ENCODE measurements around the gene UBE2E2.

The UBE2E2 gene

DNA sequence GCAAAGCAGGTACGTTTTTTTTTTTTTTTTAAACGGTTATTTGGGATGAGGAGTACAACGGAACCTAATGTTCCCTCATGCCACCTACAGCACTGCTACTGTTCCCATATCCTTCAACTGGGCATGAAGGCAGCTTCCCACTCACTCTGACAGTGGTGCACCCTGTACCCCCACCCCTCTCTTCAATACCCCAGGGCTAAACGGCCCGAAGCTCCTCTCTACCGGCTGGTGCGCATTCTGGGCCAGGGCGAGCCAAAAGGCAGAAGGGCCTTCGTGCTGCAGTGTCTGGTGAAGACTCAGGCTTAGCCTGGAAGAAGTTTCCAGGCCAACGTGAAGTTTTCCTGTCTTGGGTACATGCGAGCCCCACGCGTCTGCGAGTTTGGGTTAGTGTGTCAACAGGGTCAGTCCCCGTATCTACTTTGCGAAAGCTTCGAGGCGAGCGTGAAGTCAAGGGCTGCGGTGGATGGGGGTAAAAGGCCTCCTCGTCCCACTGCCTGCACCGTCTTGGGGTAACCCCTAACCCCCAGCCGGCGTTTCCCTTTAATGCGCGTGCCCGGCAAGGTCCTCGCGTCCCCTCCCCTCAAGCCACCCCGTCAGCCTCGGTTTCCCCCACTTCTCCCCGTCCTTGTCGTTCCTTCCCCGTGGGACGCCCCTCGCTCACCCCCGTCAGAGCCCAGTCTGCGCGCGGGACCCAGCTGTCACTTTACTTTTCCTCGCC is 765 bp upstream of the UBE2E2 start:
- no peak for DNase-seq (ENCODE audit: low spot score)
- in situ Hi-C loops (cut with MboI; ENCODE audit: low pct_unique_long_range_greater_than_20kb, low sequenced_read_pairs, unreplicated experiment), result no loop called here
- TF ChIP-seq, protein P1, sequence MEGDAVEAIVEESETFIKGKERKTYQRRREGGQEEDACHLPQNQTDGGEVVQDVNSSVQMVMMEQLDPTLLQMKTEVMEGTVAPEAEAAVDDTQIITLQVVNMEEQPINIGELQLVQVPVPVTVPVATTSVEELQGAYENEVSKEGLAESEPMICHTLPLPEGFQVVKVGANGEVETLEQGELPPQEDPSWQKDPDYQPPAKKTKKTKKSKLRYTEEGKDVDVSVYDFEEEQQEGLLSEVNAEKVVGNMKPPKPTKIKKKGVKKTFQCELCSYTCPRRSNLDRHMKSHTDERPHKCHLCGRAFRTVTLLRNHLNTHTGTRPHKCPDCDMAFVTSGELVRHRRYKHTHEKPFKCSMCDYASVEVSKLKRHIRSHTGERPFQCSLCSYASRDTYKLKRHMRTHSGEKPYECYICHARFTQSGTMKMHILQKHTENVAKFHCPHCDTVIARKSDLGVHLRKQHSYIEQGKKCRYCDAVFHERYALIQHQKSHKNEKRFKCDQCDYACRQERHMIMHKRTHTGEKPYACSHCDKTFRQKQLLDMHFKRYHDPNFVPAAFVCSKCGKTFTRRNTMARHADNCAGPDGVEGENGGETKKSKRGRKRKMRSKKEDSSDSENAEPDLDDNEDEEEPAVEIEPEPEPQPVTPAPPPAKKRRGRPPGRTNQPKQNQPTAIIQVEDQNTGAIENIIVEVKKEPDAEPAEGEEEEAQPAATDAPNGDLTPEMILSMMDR (IDR thresholded peaks at IDR 0.05; ENCODE audit: extremely low read depth, insufficient read depth, missing control alignments), result no peak

DNA sequence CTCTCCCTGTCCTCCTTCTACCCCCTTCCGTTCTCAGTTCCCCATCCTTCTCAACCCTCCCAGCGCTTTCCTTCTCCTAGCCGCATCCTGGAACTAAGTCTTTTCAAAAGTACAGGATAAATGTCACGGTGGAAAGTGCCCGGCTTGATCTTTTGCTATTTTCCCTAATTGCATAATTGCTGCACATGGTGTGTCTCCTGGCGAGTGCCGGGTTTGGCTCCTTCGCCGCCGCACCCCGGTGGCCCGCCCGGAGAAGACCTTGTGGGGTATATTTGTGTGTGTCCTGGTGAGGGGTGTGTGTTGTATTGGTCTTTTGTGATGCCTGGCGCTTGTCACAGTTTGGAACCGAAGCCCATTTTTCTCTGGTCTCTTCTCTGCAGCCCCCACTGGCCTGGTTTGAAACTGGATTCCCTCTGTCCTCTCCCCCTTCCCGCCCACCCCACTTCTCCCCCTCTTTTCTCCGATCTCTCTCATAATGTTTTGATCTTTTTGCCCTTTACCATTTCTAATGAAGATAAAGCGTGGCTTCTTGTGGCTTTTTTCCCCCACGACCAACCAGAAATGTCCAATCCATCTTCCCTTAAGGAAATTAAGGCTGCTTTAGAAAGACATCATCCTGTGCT is 692 bp downstream of the UBE2E2 start:
- TF ChIP-seq, protein P1 (IDR thresholded peaks at IDR 0.05; ENCODE audit: extremely low read depth, insufficient read depth, missing control alignments), result no peak
- in situ Hi-C loops (cut with MboI; ENCODE audit: low pct_unique_long_range_greater_than_20kb, low sequenced_read_pairs, unreplicated experiment), result no loop called here
- peak; percentile 33 for DNase-seq (ENCODE audit: low spot score)

DNA sequence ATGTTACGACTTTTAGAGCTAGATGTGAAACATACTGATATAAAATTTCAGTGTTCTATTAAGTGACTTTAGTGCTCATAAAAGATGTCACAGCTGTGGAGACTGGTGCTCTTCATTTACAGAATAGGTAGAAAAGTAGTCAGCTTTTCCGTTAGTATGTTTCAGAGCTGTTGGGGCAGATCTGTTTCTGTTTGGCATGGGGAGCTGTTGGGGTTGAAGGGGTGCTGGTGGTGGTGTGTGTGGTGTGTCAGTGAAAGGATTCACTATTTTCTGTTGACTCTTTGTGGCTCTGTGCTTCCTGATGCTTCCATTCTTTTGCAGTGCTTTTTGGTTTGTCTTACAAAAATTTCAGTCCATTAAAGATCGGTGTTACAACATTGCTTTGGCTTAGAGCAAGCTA is 3.2 kb downstream of the UBE2E2 start:
- no peak for DNase-seq (ENCODE audit: low spot score)
- in situ Hi-C loops (cut with MboI; ENCODE audit: low pct_unique_long_range_greater_than_20kb, low sequenced_read_pairs, unreplicated experiment), result no loop called here
- TF ChIP-seq, protein P1 (IDR thresholded peaks at IDR 0.05; ENCODE audit: extremely low read depth, insufficient read depth, missing control alignments), result no peak

DNA sequence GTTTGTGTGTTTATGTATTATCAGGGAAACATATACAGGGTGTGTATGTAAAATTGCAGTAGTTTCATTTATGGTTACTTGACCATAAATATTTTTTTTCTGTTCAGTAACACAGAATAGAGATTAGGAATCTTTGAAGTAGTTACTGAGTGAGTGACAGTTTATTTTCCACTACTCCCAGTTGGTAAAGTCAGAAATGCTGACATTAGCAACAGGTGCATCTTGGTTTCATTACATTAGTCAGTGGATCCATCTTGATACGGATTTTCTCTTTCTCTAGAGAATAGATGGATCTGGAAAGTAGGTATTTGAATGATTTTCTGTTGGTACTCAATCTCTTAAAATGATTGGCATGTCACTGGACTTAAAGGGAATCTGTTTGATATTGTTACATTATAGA is 6.0 kb downstream of the UBE2E2 start:
- in situ Hi-C loops (cut with MboI; ENCODE audit: low pct_unique_long_range_greater_than_20kb, low sequenced_read_pairs, unreplicated experiment), result no loop called here
- no peak for DNase-seq (ENCODE audit: low spot score)
- TF ChIP-seq, protein P1 (IDR thresholded peaks at IDR 0.05; ENCODE audit: extremely low read depth, insufficient read depth, missing control alignments), result no peak

DNA sequence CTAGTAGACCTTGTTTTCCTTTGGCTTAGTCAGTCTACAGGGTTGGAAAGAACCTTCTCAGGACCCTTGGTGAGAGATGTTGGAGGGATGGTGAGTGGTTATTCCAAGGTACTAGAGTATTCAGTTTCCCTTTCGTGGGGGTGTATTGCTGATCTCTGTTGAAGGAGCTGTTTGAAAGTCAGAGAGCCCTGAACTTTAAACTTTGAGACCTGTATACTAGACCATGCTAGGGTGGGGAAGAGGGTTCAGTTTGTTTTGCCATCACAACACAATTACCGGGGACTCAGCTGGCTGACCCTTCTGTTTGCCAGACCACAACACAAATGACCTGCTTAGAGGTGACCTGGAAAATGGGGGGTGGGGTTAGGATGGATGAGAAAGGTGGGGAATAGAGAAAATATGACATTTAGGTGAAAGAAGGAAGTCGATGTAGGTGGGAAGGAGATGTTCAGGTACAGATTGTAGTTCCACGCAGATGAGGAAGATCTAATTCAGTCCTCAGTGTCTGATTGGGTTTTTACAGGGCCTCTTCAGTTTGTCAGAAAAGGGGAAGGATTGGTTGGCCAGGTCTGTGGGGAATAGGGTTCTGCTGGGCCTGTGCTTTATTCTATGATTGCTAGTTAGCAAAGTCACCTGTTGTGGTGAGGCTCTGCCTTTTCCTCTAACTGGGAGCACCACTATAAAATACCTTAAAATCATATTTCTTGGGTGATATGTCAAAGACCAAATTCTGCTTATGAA is 6.8 kb downstream of the UBE2E2 start:
- DNase-seq (ENCODE audit: low spot score), result no peak
- TF ChIP-seq, protein P1 (IDR thresholded peaks at IDR 0.05; ENCODE audit: extremely low read depth, insufficient read depth, missing control alignments), result no peak
- in situ Hi-C loops (cut with MboI; ENCODE audit: low pct_unique_long_range_greater_than_20kb, low sequenced_read_pairs, unreplicated experiment), result no loop called here

DNA sequence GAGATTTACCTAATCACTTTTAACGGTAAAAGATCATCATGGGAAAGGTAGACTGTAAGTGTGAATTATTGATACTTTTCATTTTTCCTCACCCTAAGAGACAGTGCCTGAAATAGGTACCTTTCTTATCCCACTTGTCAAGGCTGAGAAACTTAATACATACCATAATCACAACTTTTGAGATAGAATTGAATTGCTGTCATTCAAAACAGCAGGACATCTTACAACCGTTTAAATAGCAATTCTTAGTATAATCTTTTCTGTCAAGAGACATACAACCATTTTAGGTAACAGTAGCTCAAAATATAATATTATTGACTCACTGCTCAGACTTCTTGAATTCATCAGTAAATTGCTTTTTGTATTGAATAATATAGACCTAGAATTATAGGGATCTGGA is 10.7 kb downstream of the UBE2E2 start:
- TF ChIP-seq, protein P1 (IDR thresholded peaks at IDR 0.05; ENCODE audit: extremely low read depth, insufficient read depth, missing control alignments), result no peak
- no peak for DNase-seq (ENCODE audit: low spot score)
- in situ Hi-C loops (cut with MboI; ENCODE audit: low pct_unique_long_range_greater_than_20kb, low sequenced_read_pairs, unreplicated experiment), result no loop called here
